HG03520 (cell line): ENCODE data around the gene RHPN2.
"Not testable (repeated sequence)": the region's sequence is repeated elsewhere in the genome, so short reads cannot be mapped to it uniquely, and the experiment has no call there.

Source experiments
- ATAC-seq: cut with Tn5 transposase; IDR thresholded peaks from one replicate; pipeline ENCODE4 v1.9.1; 2021; ENCODE audit warnings: mild to moderate bottlenecking, moderate library complexity; ENCODE audit not compliant: unreplicated experiment

The RHPN2 gene

DNA sequence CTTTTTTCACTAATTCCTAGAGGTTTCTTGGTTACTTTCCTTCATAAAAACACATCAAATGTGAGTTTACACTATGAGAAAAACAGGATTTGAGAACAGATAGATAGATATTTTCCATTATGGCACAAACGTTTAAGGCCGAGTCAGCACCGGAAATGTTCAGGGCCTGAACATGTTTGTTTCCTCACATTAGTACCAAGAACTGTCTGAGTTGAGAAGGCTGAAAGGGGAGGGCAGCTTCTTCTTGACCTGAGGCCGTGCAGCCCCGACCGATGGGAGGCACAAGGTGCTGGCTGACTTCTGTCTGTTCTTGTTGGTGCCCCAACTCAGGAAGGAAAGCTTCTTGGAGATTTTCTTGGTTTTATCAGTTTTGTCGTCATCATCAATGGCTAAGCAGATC is 84.9 kb downstream of the RHPN2 start:
- not testable (repeated sequence) for ATAC-seq

DNA sequence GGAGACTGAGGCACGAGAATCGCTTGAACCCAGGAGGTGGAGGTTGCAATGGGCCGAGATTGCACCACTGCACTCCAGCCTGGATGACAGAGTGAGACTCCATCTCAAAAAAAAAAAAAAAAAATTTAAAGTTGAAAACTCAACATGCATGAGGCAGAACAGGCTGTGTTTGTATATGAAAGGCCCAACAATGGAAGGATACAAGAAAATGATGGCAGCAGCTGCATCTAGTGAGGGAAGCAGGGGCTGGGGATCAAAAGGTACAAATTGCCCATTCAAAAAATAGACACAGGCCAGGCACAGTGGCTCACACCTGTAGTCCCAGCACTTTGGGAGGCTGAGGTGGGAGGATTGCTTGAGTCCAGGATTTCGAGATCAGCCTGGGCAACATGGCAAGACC is 86.9 kb downstream of the RHPN2 start:
- not testable (repeated sequence) for ATAC-seq

DNA sequence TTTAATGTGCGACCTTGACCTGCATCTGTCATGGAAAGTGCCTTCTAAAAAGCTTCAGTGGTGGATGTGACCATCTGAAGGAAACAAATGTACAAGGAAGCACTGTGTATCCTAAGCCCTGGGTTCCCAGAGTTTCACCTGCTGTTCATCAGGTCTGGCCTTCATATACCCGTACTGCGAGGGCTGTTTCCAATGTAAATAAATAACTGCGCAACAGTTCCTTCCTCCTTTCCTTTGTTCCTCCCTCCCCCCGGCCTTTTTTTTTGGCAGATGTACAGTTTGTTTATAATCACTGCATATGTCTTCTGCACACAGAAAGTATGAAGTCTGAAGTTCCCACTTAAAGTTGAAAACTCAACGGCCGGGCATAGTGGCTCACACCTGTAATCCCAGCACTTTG is 87.4 kb downstream of the RHPN2 start:
- ATAC-seq, result no peak

DNA sequence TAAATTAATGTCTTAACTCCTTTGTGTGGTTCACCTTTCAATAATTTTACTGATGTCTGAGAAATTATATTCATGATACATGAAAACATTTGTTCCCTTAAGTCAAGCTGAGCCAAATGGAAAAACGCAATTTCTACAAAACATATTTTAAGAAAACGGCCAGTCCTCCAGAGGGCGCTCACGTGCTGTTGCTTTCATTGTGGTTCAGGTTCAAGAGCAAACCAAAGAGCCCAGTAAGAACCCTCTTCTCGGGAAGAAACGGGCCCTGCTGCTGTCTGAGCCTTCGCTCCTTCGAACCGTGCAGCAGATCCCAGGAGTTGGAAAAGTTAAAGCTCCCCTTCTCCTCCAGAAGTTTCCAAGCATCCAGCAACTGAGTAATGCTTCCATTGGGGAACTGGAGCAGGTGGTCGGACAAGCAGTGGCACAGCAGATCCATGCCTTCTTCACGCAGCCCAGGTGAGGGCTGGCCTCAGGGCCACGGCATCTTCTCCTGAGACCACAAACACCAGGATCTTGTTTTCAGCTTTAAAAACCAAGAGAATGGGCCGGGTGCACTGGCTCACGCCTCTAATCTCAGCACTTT is 88.4 kb downstream of the RHPN2 start:
- no peak for ATAC-seq

DNA sequence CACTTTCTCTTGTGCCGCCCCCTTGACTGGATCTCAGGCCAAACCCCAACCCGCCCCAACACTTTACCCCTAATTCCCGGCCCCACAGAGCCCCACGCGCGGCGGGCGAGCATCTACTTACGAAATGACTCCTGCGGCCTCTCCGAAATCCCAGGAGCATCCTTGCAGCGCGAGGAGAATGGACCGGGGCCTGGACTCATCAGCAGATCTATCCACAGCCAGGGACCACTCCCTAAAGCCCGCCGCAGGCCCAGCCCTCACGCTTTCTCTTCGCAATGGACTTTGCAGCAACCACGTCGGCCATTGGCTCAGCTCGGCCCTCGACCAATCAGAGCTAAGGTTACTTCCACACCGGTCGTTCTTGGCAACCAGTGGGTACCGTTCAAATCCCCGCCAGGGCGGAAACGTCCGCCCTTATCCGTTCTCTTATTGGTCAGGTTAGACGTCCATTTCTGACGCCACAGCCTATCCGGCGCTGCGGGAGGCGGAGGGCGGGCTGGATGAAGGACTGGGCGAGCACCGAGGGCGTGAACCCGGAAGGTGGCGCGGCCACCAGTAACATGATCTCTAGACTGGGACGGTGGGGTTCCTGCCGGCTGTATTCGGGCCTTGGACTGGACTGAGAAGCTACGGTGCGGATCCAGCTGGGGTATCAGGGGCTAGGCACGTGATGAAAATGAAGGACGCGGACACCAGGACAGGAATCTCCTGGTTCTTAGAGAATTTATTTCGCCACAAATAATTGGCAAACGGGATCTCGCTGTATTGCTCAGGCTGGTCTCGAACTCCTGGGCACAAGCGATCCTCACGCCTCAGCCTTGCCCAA is 92.8 kb downstream of the RHPN2 start, which contains the start of the genes CEP89 and FAAP24:
Gene CEP89 (minus strand): TSS at position 244 of the 826 bp plus-strand sequence. CDS start 84 bp downstream, at position 160.
Gene FAAP24 (plus strand): TSS at position 528 of the 826 bp plus-strand sequence. CDS start 955 bp downstream, outside the sequence.
- ATAC-seq, result peak; percentile 97

DNA sequence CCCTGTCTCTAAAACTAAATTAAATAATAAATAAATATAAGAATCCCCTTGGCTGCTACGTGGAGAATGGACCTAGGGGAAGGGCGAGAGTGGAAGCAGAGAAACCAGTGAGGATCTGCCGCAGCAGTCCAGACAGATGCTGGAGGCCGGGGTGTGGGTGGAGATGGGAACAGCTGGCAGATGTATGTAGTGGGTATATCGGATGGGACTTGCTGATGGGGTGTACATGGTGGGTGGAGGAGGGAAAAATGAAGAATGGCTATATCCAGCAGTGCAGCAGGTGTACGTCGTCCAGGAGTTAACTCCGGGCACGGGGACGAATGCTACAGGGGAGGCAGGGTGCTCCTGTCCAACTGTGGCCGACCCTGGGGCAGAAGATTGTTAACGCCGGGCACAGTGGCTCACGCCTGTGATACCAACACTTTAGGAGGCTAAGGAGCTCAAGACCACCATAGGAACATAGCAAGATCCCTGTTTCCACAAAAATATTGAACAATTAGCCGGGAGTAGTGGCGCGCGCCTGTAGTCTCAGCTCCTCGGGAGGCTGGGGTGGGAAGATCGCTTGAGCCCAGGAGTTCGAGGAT is 93.6 kb downstream of the RHPN2 start:
- no peak for ATAC-seq

DNA sequence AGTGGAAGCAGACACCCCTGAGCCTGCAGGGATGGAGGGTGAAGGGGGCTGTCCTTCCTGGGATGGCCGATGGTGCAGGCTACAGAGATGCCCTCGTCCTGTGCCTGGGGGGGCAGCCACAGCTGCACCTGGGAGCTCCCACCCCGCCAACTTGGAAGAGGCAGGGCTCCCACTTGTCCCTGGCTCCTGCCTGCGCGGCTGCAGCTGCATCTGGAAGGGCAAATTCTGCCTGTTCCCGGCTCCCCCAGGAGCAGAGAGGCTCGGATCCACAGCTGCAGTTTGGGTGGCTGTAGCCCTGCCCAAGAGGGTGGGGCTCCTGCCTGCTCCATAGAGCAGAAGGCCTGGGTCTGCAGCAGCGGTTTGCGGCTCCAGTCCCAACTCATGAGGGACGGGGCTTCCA is 95.1 kb downstream of the RHPN2 start:
- no peak for ATAC-seq

DNA sequence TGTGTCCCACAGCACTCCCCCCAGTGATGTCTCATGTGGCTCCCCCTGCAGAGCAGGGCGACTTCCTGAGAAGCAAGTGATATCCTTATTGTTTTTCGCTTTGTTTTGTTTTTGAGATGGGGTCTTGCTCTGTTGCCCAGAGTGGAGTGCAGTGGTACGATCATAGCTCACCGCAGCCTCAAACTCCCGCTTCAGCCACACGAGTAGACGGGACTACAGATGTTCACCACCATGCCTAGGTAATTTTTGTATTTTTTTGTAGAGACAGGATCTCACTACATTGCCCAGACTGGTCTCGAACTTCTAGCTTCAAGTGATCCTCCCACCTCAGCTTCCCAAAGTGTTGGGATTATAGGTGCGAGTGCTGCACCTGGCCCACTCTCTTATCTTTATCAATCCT is 97.9 kb downstream of the RHPN2 start:
- no peak for ATAC-seq

DNA sequence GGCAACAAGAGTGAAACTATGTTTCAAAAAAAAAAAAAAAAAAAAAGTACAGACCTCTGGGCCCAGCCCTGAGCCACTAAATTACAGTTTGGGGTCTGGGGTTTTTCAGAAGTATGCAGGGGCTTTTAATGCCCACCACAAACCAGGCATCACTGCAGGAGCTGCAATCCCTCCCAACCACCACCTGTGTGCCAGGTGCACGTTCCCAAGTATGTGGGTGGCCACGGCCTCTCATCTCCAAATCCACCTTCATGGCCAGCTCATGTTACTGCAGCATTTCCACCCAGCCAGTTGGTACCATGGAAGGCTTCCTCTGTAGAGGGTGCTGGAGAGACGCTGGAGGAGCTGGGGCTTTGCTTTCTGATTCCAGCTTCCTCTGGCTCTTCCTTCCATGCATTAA is 119.4 kb downstream of the RHPN2 start:
- no peak for ATAC-seq

DNA sequence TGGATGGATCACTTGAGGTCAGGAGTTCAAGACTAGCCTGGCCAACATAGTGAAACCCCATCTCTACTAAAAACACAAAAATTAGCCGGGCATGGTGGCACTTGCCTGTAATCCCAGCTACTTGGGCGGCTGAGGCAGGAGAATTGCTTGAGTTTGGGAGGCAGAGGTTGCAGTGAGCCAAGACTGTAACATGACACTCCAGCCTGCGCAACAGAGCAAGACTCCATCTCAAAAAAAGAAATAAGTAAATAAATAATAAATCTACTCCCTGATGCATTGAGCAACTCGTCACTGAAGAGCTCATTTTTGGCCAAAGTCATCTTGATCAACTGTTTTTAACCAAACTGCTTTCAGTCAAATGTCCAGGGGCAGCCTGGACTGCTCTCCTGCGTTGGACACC is 123.4 kb downstream of the RHPN2 start:
- ATAC-seq, result not testable (repeated sequence)

DNA sequence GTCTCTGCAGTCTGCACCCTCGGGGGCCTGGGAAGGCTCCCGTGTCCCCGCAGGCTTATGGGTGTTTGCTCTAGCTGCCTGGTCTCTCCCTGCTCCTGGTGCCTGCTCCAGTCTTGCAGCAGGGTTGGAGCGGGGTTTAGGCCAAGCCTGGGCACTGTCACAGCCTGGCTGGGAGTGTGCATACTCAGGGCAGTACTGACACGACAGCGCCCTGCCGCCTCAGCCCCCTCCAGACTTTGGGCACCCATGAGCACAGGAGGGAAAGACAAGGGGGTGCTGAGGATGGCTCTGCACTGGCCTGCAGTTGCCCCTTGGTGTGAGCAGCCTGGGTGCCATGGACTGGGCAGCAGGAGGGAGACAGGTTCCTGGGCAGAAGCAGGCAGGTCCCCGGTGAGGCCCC is 128.6 kb downstream of the RHPN2 start:
- no peak for ATAC-seq

DNA sequence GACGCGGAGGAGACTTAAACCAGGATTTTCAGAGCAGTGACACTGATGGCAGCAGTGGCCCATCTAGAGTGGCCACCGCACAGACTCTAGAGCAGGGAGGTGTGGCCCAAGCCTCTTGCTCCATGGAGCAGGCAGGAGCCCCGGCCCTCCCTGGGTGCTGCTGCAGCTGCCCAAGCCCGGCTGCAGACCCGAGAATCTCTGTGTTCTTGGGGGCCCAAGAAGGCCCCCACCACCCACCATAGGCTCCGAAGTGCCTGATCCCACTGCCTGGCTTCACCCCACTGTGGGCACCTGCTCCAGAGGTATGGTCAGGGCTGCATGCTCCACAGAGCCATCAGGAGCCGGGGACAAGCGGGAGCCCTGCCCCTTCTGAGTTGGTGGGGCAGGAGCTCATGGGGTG is 129.1 kb downstream of the RHPN2 start:
- no peak for ATAC-seq

DNA sequence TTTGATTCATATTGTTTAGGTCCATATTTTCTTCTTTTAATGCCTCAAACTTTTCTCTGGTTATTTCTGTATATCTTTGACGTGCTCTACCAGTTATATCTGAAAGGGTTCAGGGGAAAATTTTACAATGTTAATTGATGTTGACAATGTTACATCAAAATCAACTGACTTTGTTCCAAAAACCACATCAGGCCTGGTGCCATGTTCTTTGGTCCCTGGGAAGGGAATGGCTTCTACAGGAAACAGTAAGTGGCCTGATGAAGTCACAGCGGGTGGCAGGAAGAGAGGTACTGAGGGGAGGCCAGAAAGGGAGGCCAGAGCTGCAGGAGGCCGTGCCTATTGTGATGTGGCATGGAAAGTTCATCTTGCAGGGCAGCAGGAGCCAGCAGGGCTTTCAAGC is 131.1 kb downstream of the RHPN2 start:
- no peak for ATAC-seq

DNA sequence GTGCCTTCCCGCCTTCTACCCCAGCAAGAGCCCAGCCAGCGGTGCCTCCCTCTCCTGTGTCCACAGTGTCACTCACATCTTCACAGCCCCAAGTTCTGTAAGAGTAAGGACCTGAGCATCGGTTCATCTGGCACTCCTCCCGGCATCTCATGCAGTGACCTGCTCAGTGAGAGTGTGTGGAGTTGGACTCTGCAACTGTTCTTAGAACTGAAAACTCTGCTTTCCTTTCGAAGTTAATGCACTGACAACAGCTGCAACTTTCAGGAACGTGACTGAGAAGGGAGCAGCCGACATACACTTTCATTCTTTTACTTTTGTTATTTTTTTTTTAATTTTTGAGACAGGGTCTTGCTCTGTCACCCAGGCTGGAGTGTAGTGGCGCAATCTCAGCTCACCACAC is 134.1 kb downstream of the RHPN2 start:
- no peak for ATAC-seq

DNA sequence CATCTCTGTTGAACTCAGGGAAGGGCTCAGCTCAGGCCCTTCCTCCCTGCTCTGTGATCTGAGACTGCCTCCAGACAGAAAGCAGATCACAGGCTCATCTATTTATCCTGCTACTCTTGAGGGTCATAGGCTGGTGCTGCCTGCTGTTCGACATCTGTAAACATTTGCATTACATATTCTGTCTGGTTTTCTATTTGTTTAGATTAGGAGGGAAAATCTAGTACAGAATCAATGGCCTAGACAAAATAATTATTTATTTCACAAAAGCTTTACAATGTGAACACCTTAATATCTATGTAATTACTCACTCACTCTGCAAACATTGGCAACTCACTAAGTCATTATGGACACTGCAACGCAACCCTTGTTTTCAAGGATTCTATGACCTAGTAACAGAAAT is 135.9 kb downstream of the RHPN2 start:
- no peak for ATAC-seq
